ENCODE measurements around the gene ZNF107. TPM values are rescaled to one million over a fixed set of nuclear protein-coding genes. Genes with fewer than 3 reads are reported as not detected.

The ZNF107 gene
- 6.5 TPM for total RNA-seq

DNA sequence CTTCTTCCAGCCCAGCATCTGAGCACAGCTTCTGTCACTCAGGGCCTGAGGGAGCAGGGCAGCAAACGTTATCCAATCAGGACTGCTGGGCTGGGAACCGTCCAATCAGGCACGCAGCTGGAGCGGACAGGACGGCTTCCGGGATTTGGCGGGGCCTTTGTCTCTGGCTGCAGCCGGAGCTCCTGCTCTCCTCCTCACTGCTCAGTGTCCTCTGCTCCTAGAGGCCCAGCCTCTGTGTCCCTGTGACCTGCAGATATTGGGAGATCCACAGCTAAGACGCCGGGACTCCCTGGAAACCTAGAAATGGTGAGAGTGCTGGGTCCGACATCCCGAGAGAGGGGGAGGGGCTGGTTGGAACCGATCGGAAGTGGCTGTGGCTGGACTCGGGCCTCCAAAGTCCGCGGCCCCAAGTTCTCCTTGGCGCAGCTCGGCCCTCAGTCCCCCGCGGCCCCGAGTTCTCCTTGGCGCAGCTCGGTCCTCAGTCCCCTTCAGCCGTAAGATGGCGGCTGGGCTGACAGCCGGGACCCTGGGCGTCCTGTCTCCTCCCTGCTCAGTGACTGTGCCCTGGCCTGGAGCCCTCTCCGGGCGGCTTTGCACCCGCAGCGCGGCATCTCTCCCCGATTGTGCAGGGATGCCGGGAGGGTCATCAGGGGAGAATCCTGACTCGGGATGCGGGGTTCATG is at the start of gene ZNF107:
TSS of gene ZNF107 (plus strand) at position 154 of the 683 bp plus-strand sequence. CDS start at position 304, 150 bp downstream.

Small RNAs within 50 kb of the gene (small RNA-seq; reads per million reads assigned to genes)
- gene MIR6839 (ENCODE audit: low replicate concordance), result not detected

Other genes with a start within 250 kb of the ZNF107 start
- gene ZNF680, start 103.1 kb upstream of the ZNF107 start, total RNA-seq, result 19.4 TPM
- gene ZNF138, start 128.3 kb downstream of the ZNF107 start, total RNA-seq, result 12.6 TPM
- 8.4 TPM for gene ZNF273, start 237.1 kb downstream of the ZNF107 start, total RNA-seq